Stimulated activated naive CD4-positive, alpha-beta T cell treated with Interleukin-2 at 50 U/mL for 16 hours (primary cell): Measurements from ENCODE around the gene HTATIP2.
A peak's percentile ranks its signal among the peaks of the same experiment; 100 is the strongest.
"Not testable (repeated sequence)": the region's sequence is repeated elsewhere in the genome, so short reads cannot be mapped to it uniquely, and the experiment has no call there.

ENCODE experiments used
- DNase-seq: peaks from one replicate; lab custom pipeline; 2025; lab: John Stamatoyannopoulos, UW

HTATIP2 gene

DNA sequence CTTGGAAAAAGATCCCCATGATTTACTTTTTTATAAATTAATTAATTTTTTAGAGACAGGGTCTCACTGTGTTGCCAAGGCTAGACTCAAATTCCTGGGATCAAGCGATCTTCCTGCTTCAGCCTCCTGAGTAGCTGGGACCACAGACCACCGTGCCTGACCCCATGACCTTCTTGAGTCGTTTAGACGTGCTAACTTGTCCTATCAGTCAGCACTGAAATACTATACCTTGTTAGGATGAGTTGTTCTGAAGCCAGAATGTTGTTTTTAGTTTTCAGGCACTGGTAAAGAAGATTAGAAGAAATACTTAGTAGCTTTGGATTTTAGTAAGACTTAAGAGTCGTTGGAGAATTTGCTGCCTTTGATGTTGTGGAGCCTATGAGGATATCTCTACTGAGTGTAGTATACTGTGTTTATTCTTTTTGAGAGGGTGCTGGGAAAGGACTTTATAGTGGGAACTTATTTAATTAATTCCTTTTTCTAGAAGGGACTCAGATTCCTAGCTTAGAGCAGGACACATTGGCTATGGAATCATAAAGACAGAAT, 8.6 kb downstream of the HTATIP2 start:
- DNase-seq: no peak

- DNase-seq: no peak
Observed at GRCh38 chr11:20373147-20373546, 9.6 kb downstream of the HTATIP2 start.

DNA sequence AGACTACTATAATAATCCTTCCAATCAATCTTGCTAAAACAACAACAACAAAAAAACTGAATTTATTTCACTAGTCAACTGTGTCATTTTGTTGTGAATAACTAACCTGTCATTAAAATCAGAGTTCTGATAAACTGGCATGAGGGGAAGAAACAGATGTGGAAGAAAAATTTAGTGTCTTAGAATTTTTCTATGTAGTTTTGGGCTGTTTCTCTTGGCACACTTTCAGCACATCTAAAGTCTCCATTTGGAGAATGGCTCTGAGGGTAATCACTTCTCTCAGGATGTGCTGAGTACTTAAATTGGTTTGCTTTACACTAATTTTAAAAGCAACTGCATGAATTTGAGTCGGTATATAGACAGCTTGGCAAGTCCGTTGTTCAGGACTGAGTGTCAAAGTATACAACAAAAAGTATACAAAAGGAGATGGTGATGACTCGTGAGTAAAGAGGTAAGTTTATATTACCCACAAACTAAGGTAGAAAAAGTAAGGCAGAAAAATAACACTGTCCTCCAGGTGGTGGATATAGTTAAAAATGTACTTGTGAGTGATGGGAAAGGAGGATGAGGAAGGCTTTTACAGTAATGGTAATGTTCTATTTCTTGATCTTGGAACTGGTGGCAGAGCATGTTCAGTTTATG, 10.2 kb downstream of the HTATIP2 start:
- DNase-seq: no peak

DNA sequence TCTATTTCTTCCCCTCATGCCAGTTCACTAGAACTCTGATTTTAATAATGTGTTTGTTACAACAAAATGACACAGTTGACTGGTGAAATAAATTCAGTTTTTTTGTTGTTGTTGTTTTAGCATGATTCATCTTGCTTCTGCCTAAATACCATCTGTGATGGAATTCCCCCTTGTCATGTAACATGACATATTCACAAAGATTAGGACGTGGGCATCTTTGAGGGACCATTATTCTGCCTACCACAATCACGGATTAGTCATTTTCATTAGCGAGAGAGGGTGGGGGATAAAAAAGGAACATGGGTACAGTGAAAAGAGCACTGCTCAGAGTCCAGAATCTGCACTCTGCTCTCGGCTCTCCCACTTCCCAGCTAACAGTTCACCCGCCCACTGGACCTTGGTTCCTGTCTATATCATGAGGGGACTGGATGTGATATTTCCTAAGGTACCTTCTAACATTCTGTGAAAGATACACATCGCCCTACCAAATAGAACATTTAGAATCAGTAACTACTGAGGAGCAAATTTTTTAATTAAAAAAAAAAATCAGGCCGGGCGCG, 11.3 kb downstream of the HTATIP2 start:
- no peak for DNase-seq

DNA sequence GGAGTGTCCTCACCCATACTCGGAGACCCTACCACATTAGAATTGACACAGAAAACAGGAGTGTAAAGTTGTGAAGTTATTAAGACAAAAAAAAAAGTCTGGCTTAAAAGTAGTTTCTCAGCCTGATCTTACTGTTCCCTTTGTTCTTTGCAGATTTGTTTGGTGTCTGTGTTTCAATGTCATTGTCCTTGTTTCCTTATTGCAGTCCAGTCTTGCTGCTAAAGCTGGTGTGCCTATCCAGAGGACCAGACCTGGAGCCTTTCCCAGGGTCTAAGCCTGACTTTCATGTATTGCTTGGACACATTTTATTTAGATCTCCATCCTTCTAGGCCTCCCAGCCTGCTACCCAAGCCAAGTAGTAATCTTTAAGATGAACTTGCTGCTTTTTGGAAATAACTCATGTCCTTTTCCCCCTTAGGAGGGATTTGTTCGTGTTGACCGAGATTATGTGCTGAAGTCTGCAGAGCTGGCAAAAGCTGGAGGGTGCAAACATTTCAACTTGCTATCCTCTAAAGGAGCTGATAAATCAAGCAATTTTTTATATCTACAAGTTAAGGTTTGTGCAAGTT, 12.7 kb downstream of the HTATIP2 start:
- DNase-seq: no peak

GRCh38 chr11:20385996-20386395, 22.5 kb downstream of the HTATIP2 start:
- DNase-seq: not testable (repeated sequence)

DNA sequence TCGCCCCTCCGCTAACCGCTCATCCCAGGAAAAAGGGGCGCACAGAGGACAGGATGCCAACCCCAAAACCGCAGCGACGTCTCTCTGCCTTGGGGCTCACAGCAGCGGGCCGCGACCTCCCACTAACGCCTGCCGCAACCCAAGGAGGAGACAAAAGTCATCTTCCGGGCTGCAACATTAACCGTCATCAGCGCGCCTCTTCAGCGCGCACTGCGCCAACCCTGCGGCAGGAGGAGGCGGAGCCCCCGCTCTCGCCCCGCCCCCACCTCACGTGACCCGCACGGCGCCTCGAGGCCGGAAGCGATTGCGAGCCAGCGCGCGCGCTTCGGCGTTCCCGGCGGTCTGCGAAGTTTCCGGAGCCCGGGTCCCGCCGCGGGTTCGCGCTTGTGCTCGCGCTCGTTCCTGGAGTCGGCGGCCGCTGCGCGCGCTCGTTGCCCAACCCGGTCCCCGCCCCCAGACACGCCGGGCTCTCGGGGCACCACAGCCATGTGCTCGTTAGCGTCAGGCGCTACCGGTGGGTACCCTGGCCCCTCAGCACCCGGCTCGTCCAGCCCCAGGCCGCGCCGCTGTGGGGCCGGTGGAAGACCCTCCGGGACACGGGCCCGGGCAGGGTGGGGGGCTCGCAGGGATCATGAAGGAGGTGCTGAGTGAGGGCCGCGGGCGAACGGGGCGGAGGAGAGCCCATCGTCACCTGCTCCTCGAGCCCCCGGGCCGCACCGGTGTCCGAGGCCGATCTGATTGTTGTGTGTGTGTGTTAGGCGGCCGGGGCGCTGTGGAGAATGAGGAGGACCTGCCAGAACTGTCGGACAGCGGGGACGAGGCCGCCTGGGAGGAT, 24.0 kb downstream of the HTATIP2 start, which contains the start of gene PRMT3:
PRMT3 (plus strand) TSS at position 456 of the 835 bp plus-strand sequence; CDS start at position 487, 31 bp downstream.
- DNase-seq: peak; percentile 95

- DNase-seq: no peak
Observed at GRCh38 chr11:20388096-20389055, 24.9 kb downstream of the HTATIP2 start.

DNA sequence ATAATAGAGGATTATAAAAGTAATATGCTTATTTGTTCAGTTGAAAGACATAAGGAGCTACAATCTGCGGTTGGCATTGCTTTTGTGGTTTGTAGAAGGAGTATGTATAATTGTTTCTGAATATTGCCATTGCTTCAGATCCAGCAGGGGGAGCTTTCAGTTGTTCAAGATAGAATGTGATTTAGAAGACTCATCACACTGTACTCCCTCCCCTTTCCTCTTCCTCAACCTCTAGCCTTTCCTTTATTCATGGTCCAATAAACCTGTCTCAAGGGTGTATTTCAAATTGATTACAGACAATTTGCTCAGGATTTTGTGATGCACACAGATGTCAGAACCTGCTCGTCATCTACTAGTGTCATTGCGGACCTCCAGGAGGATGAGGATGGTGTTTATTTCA, 33.8 kb downstream of the HTATIP2 start:
- DNase-seq: no peak

GRCh38 chr11:20399498-20399897, 36.0 kb downstream of the HTATIP2 start:
- no peak for DNase-seq

GRCh38 chr11:20403059-20403458, 39.5 kb downstream of the HTATIP2 start:
- DNase-seq: no peak

DNA sequence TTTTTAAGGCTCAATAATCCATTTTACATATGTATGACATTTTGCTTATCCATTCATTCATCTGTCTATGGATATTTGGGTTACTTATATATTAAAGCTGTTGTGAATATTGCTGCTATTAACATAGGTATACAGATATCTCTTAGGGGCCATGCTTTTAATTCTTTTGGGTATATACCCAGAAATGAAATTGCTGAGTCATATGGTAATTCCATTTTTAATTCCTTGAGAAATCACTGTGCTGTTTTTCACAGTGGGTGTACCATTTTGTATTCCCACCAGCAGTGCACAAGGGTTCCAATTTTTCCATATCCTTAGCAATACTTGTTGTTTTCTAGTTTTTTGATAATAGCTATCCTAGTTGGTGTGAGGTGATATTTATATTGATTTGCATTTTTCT, 43.0 kb downstream of the HTATIP2 start:
- no peak for DNase-seq

- no peak for DNase-seq
Observed at GRCh38 chr11:20407344-20407743, 43.8 kb downstream of the HTATIP2 start.

DNA sequence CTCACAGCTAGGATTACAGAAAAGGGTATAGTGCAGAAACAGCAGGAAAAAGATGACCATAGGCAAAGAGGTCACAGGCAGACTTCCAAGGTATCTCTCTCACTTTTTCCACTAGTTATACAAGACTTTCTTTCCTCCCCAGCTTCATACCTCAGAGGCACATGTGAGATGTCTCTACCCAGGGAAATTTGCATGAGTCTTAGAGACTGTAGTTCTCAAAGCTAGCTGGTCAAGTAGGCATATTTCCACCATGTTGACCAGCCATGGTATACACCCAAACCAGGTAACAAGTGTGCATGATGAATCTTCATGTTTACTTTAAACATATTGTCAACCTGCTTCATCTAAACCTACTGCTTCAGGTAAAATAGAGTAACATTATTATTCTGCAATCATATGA, 51.9 kb downstream of the HTATIP2 start:
- DNase-seq: no peak

- DNase-seq: no peak
Observed at GRCh38 chr11:20417771-20418170, 54.3 kb downstream of the HTATIP2 start.

DNA sequence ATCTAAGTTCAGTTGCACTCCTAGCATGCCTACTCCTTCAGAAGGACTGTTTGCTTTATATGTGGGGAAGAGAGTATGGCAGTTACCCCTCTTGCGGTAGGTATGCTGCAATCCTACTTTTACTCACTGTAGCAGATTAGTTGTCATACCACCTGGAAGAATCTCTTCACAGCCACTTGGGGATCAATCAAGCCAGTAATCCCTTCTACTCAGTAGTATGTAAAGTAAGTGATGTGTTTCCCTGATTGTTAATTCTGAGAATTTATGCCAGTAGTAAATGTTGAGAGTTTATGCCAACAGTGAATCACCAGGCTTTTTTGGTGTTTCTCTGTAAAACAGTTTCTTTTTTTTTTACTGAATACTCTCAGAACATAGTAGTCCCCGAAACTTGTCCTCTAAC, 58.4 kb downstream of the HTATIP2 start:
- DNase-seq: no peak

DNA sequence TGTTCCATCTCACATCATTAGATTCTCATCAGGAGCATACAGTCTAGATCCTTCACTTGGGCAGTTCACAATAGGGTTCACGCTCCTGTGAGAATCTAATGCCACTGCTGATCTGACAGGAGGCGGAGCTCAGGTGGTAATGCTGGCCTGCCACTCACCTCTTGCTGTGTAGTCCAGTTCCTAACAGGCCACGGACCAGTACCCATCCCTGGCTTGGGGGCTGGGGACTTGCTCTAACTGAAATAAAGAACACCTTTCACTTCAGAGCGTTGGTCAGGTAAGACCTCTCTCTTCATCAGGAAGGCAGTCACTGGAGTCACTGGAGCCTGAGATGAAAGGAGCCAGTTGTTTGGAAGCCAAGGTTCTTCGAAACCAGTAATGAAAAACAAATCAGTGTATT, 65.7 kb downstream of the HTATIP2 start:
- no peak for DNase-seq
